ENCODE results near the gene SCN5A.

SCN5A gene

GRCh38 chr3:38646630-38647029 lies 2.9 kb downstream of the SCN5A start:
- peak; percentile 70 for DNase-seq

DNA sequence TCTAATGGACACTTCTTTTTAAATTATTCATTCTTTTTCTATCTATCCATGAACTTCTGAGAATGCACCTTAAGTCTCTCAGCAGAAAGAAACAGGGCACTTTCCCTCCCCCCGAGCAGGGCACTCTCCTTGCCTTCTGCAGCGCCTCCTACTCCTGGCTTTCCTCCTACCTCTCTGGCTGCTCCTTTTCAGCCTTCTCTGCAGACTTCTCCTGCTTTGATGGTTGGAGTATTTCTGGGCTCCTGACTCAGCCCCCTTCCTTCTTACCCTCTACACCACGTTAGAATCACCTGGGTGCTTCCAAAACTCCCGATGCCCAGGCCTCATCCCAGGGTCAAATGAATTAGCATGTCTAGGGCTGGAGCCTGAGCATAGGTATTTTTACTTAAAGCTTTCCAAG lies 3.4 kb downstream of the SCN5A start:
- no peak for DNase-seq

- no peak for DNase-seq
Observed at GRCh38 chr3:38645601-38646000, 3.9 kb downstream of the SCN5A start.

DNA sequence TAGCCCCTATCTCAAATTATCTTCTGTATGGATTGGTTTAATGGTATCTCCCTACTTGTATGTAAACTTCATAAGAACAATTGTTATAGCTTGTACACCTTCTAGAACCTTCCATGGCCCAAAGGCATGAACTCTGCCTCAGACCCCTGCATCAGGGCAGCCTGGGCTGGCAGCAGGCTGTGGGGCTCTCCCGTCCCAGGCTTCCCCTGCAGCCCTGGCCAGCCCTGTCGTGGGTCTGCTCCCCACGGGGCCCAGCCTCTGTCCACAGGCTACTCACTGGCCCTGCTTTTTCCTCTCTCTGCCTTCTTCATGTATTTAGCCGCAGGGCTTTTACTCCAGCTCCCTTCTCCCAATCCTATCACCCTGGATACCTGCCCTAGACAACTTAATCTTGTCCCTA lies 4.4 kb downstream of the SCN5A start:
- no peak for DNase-seq

DNA sequence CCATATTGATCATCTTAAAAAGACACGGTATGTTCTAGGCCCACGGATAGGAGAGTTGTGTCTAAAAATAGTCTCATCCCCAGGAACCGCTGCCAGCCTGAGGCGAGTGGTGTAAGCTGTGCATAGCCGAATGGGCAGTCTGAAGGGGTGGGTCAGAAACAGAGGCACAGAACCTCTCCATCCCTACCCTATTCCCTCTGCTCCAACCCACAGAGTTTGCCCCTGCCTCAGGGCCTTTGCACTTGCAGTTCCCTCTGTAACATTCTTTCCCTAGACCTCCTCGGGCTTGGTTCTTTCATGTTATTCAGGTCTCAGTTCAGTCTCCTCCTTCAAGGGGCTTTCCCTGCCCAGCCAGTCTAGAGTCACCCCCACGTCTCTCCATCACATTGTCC lies 4.8 kb downstream of the SCN5A start:
- DNase-seq, result no peak

GRCh38 chr3:38644016-38644661 lies 5.3 kb downstream of the SCN5A start:
- no peak for DNase-seq

DNA sequence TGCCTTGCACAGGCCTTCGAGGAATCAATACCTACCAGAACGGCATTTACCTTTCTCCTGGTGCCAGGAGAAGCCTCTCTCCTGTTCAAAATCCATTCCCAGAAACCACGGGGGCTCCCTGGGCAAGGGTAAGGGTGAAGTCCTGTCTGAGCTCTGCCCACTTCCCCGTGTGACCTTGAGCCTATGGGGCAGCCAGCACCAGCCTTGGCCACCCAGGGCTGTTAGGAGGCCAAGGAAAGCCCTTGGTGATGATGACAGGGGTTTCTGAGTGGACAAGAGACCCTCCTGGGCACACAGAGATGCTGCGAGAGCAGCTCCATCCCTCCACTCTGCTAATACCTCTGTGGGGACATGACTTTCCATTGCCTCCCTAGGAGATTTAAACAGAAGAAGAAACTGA lies 5.9 kb downstream of the SCN5A start:
- no peak for DNase-seq

DNA sequence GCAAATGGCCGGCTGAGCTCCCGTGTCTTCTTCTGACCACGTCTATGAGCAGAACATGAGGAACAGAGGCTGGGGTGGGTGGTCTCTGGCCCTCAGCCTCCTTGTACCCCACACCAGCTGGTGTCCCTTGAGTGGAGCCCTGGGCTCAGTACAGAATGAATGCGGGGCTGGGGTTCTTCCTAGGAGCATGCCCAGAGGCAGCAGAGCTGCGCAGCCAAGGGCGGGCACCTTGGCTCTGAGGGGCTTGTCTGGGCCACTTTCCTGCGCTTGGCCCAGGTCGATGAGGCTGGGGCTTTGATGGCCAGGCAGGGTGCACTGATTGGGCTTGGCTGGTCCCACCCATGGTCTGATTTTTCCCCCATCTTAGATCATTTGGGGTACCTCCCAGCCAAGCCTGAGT lies 6.4 kb downstream of the SCN5A start:
- no peak for DNase-seq

GRCh38 chr3:38641461-38642110 lies 7.9 kb downstream of the SCN5A start:
- DNase-seq, result no peak

DNA sequence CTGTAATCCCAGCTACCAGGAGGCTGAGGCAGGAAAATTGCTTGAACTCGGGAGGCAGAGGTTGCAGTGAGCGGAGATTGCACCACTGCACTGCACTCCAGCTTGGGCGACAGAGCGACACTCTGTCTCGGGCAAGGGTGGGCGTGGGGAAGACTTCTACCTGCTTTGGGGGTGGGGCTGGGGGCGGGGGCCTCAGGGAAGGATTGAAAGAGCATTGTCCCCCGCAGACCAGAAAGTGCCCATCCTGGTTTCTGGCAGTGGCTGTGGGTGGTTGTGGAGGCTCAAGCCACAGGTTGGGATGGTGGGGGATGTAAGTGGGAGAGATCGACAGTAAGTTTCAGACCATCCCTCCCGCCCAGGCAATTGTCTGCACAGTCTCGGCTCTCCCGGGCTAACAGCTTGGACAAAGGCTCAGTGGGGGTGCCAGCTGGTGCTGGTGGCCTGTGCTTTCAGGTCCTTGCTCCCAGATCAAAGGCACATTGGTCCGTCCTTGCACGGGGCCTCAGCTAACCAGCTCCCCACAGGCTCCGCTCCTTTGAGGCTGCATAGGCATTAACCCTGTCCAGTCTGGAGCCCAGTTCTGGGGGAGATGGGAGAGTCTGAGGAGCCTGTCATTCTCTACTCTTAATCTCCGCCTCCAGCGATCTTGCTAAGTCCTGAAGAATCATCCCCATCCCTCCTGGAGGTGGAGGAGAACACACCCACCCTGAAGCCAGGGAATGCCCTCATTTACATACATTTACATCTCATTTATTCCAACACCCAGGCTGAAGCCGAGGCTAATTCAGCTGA lies 8.6 kb downstream of the SCN5A start:
- no peak for DNase-seq

GRCh38 chr3:38638354-38638753 lies 11.1 kb downstream of the SCN5A start:
- DNase-seq, result no peak

- DNase-seq, result no peak
Observed at GRCh38 chr3:38637906-38638305, 11.6 kb downstream of the SCN5A start.

DNA sequence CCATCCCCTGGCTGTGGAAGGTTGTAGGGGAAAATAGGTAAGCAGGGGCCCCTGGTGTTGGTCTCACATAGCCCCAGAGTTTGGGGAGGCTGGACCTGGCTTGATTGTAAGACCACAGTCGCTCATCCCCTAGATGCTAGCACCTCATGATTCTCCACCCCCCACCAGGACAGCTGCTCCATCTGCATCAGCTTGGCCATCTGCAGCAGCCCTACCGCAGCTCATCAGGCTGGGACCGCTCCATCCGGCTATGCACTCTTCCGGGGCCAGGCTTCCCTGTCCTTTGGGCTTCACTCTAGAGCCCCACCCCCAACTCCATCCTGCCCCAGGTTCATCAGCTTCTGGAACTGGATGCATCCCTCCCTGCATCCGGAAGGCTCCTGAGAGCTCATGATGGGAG lies 12.6 kb downstream of the SCN5A start:
- DNase-seq, result no peak

GRCh38 chr3:38636464-38636863 lies 13.0 kb downstream of the SCN5A start:
- DNase-seq, result no peak

DNA sequence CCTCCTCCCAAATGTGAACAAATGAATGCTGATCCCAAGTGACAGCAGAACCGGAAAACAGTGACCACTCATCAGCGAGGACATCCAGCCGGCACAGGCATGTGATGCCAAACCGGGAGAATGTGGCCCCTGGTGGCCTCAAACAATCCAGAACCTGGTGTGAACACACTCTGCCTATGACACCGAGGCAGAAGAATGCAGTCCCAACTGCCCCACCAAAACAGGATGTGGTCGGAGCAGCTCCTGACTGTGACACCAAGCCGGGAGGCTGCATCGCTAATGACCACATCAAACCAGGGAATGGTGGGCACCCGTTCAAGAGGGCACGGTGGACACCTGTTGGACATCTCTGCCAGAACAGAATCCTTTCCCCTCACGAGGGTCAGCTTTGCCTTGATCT lies 15.4 kb downstream of the SCN5A start:
- peak; percentile 14 for DNase-seq

- DNase-seq, result no peak
Observed at GRCh38 chr3:38632989-38633388, 16.5 kb downstream of the SCN5A start.

- no peak for DNase-seq
Observed at GRCh38 chr3:38630606-38631005, 18.9 kb downstream of the SCN5A start.

GRCh38 chr3:38630070-38630469 lies 19.4 kb downstream of the SCN5A start:
- no peak for DNase-seq

DNA sequence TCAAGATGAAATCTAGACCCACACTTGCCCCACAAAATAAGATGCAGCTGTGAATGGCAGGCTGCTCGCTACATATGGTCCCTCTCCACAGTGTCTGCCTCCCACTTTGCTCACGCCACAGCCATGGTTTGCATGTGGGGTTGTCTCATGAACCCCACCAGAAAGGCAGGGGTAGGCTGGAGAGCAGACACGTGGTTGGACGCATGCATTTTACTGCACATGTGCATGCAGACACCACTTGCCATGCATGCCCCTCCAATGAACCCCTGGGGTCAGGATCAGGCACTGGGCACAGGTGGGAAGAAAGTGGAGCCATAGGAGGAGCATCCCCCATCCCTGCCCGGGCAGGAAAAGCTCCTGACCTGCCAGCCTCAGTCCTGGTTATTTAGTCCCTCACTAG lies 20.7 kb downstream of the SCN5A start:
- no peak for DNase-seq

DNA sequence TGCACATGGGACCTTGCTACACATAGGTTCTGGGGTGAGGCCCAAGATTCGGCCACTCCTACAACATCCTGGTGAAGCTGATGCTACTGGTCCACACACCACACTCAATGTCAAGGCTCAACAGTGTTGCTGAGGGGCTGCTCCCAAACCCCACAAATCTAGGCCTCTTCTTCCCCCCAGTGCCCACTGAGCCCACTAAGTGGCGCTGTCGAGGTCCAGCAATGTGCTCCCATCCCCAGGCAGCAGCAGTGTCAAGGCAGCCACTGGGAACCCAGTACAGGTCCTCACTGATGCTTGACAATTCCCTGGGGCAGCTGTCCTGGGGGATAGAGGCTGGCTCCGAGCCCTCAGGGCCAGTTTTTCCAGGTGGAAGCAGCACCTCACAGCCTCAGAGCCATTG lies 21.5 kb downstream of the SCN5A start:
- peak; percentile 63 for DNase-seq

DNA sequence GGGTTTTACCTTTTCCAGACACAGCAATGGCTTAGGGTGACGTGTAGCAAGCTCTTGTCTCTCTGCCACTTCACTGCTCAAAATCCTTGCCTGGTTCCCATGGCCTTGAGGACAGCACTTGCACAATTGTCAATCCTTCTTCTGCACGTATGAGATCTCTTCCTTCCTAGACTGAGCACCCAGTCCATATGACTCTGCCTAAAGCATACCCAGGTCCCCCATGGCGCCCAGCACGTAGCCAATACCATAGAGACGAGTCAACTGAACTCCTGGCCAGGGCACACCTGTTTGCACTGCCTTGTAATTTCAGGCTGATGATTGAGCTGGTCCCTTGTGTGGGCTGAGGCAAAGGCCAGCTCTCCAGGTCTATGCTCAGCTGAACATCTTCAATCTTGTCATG lies 23.3 kb downstream of the SCN5A start:
- no peak for DNase-seq

DNA sequence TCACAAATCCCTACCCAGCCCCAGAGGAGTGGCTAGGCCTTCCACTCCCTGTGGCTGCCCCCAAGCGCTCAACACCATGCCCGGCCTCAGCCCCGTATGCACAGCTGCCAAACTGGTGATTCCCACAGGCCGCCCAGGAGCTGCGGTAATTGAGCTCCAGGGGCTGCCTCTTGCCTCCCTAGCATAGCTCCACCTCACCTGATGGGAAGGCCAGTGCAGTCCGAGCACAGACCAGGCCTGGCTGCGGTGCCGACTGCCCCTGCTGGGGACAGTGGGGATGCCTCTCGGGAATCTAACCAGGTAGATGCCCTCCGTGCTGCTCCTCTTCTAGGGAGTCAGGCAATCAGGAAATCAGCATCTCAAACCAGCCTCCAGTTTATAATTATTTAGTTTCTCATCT lies 25.9 kb downstream of the SCN5A start:
- DNase-seq, result peak; percentile 30

DNA sequence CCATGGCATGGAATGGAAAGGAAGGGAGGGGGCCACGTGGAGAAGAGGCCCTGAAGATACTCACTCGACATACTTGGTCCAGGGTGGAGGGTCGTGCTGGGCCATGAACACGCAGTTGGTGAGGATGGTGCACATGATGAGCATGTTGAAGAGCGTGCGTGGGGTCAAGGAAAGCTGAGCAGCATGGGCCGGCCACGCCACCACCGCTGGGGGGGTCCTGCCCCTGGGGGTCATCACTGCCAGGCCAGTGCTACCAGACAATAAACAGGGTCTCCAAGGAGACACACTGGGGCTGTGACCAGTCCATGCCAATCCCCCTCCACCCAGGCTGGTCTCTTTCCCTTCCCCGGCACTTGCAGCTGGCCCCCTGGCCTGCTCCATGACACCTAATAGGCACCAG lies 27.2 kb downstream of the SCN5A start:
- no peak for DNase-seq

DNA sequence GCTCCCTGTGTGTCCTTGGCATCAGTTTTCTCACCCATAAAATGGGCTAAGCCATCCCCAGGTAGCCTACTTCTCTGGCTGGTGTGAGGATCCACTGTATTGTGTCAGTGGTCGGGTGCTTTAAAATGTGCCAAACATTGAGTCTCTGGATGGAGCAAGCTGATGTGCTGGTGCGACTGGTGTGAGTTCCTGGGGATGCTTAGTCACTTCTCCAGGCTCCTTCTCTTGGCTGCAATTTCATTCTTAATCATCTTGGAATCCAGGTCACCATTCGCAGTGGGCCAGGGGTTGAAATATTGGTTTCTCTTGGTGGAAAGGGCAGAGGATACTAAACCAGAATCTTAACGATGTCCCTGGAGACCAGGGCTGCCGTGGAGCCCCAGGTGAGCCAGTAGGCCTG lies 29.3 kb downstream of the SCN5A start:
- no peak for DNase-seq

Measured in RPMI8226 (cell line).